ENCODE results near the gene ZNG1E. TPM values are rescaled to one million over a fixed set of nuclear protein-coding genes. Genes with fewer than 3 reads are reported as not detected.
"Not testable (repeated sequence)": the region's sequence is repeated elsewhere in the genome, so short reads cannot be mapped to it uniquely, and the experiment has no call there.

The ZNG1E gene
- polyA plus RNA-seq (2013, experiment 1 of 4) = 43.8 TPM
- 42.1 TPM for polyA plus RNA-seq (2013, experiment 2 of 4)
- 31.8 TPM for polyA plus RNA-seq (2013, experiment 3 of 4)
- polyA plus RNA-seq (2013, experiment 4 of 4) = 37.3 TPM

- H3K9me3 ChIP-seq (ENCODE audit: control insufficient read depth, low read length); H3K4me1 ChIP-seq (ENCODE audit: control insufficient read depth, insufficient read depth, low read length); H3K27me3 ChIP-seq (ENCODE audit: control insufficient read depth, insufficient read depth, low read length, poor library complexity, severe bottlenecking); H3K36me3 ChIP-seq (ENCODE audit: control insufficient read depth, insufficient read depth, low read length); H3K27ac ChIP-seq (ENCODE audit: insufficient read depth, low read depth, low read length, poor library complexity, severe bottlenecking): not testable (repeated sequence)
- peak within 1 kb of the TSS; percentile 20 for H3K4me3 ChIP-seq (ENCODE audit: insufficient read depth, low read depth, low read length)
- 0% methylated on average over 4 of the region's 33 CpGs; no CpG with 5 or more reads in 1 of the 2 experiments for WGBS, 2 experiments
Observed at GRCh38 chr9:65675589-65676021, at the start of gene ZNG1E. TSS of gene ZNG1E (plus strand) at chr9:65675928. CDS start at chr9:65675977, 49 bp downstream.

DNA sequence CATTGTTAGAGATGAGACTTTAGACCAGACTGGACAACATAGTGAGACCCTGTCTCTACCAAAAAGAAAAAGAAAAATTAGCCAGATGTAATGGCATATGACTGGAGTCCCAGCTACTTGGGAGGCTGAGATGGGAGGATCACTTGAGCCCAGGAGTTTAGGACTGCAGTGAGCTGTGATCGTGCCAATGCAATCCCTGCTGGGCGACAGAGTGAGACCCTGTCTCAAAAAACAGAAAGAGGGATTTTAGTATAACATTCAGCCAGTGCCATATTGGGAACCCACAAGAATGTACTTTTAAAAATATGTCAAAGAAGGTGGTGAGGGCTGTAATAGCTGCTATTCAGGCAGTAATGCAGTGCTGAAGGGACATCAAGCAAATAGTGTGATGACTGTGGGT is 2.1 kb upstream of the ZNG1E start:
- not testable (repeated sequence) for H3K4me1 ChIP-seq (ENCODE audit: control insufficient read depth, insufficient read depth, low read length); H3K27ac ChIP-seq (ENCODE audit: insufficient read depth, low read depth, low read length, poor library complexity, severe bottlenecking)

GRCh38 chr9:65675018-65675417 is 710 bp upstream of the ZNG1E start:
- H3K4me3 ChIP-seq (ENCODE audit: insufficient read depth, low read depth, low read length); H3K9me3 ChIP-seq (ENCODE audit: control insufficient read depth, low read length); H3K4me1 ChIP-seq (ENCODE audit: control insufficient read depth, insufficient read depth, low read length); H3K27ac ChIP-seq (ENCODE audit: insufficient read depth, low read depth, low read length, poor library complexity, severe bottlenecking); H3K27me3 ChIP-seq (ENCODE audit: control insufficient read depth, insufficient read depth, low read length, poor library complexity, severe bottlenecking); H3K36me3 ChIP-seq (ENCODE audit: control insufficient read depth, insufficient read depth, low read length): not testable (repeated sequence)
- WGBS, 2 experiments = 63 to 67% methylated on average over 4 of the region's 5 CpGs

More for the DNA sequence above, 2.1 kb upstream of the ZNG1E start:
- not testable (repeated sequence) for H3K4me3 ChIP-seq (ENCODE audit: insufficient read depth, low read depth, low read length); H3K9me3 ChIP-seq (ENCODE audit: control insufficient read depth, low read length); H3K27me3 ChIP-seq (ENCODE audit: control insufficient read depth, insufficient read depth, low read length, poor library complexity, severe bottlenecking); H3K36me3 ChIP-seq (ENCODE audit: control insufficient read depth, insufficient read depth, low read length)
- WGBS, 2 experiments = 84 to 86% methylated on average over 2 of the region's 2 CpGs

DNA sequence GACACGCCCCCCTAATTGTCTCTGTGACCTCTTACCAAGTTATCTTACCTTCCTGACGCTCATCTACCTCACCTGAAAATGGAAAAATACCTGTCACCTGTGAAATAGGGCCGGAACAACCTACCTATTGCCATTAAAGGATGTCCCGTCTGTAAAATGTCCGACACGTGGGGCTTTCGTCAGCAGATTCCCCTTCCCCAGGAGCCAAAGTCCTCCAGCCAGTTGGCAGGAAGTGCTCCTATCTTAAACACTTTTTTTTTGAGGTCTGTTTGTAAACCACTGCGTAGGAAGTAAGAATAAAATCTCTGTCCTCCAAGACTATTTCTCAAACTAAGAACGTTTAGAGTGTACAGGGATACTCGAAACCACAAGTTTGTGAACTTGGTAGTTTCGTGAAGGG is 661 bp downstream of the ZNG1E start:
- not testable (repeated sequence) for H3K4me1 ChIP-seq (ENCODE audit: control insufficient read depth, insufficient read depth, low read length); H3K27ac ChIP-seq (ENCODE audit: insufficient read depth, low read depth, low read length, poor library complexity, severe bottlenecking); H3K9me3 ChIP-seq (ENCODE audit: control insufficient read depth, low read length); H3K27me3 ChIP-seq (ENCODE audit: control insufficient read depth, insufficient read depth, low read length, poor library complexity, severe bottlenecking); H3K36me3 ChIP-seq (ENCODE audit: control insufficient read depth, insufficient read depth, low read length); H3K4me3 ChIP-seq (ENCODE audit: insufficient read depth, low read depth, low read length)
- WGBS, 2 experiments = 1 to 2% methylated on average over 5 of the region's 11 CpGs

DNA sequence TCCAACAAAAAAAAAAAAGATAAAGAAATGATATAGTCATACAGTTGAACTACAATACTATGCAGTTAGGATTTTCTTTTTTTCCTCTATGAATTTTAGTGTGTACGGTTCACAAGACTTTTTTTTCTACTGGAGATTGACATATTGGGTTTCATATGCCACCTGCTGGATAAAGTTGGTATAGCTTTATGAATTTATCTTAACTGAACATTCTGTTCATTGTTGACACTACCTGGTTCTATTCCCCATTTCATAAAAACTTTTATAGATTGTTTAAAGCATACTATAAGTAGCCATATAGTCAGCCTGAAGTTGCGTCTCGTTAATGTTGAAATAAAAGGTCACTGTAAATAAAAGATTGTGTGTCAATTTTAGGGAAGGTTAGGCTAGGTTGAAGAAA is 2.8 kb downstream of the ZNG1E start:
- WGBS, 2 experiments = 100% methylated on average over 2 of the region's 3 CpGs
- H3K4me3 ChIP-seq (ENCODE audit: insufficient read depth, low read depth, low read length); H3K27me3 ChIP-seq (ENCODE audit: control insufficient read depth, insufficient read depth, low read length, poor library complexity, severe bottlenecking); H3K9me3 ChIP-seq (ENCODE audit: control insufficient read depth, low read length); H3K4me1 ChIP-seq (ENCODE audit: control insufficient read depth, insufficient read depth, low read length); H3K36me3 ChIP-seq (ENCODE audit: control insufficient read depth, insufficient read depth, low read length); H3K27ac ChIP-seq (ENCODE audit: insufficient read depth, low read depth, low read length, poor library complexity, severe bottlenecking): not testable (repeated sequence)

GRCh38 chr9:65703550-65703949 is 27.8 kb downstream of the ZNG1E start:
- not testable (repeated sequence) for H3K4me3 ChIP-seq (ENCODE audit: insufficient read depth, low read depth, low read length); H3K27ac ChIP-seq (ENCODE audit: insufficient read depth, low read depth, low read length, poor library complexity, severe bottlenecking); H3K36me3 ChIP-seq (ENCODE audit: control insufficient read depth, insufficient read depth, low read length); H3K9me3 ChIP-seq (ENCODE audit: control insufficient read depth, low read length); H3K27me3 ChIP-seq (ENCODE audit: control insufficient read depth, insufficient read depth, low read length, poor library complexity, severe bottlenecking); H3K4me1 ChIP-seq (ENCODE audit: control insufficient read depth, insufficient read depth, low read length)
- no CpG with 5 or more reads among the region's 2 CpGs for WGBS, 2 experiments

GRCh38 chr9:65714445-65714844 is 38.7 kb downstream of the ZNG1E start:
- H3K4me1 ChIP-seq (ENCODE audit: control insufficient read depth, insufficient read depth, low read length); H3K27ac ChIP-seq (ENCODE audit: insufficient read depth, low read depth, low read length, poor library complexity, severe bottlenecking); H3K27me3 ChIP-seq (ENCODE audit: control insufficient read depth, insufficient read depth, low read length, poor library complexity, severe bottlenecking); H3K4me3 ChIP-seq (ENCODE audit: insufficient read depth, low read depth, low read length); H3K36me3 ChIP-seq (ENCODE audit: control insufficient read depth, insufficient read depth, low read length); H3K9me3 ChIP-seq (ENCODE audit: control insufficient read depth, low read length): not testable (repeated sequence)
- WGBS, 2 experiments = no CpG with 5 or more reads among the region's 5 CpGs

GRCh38 chr9:65737096-65737564 is 61.4 kb downstream of the ZNG1E start, which contains the start of gene FOXD4L4:
TSS of gene FOXD4L4 (plus strand) at chr9:65737146. CDS start at chr9:65737146, 0 bp downstream.
- WGBS, 2 experiments = 18 to 31% methylated on average over 8 to 10 of the region's 38 CpGs
- not testable (repeated sequence) for H3K4me3 ChIP-seq (ENCODE audit: insufficient read depth, low read depth, low read length); H3K27ac ChIP-seq (ENCODE audit: insufficient read depth, low read depth, low read length, poor library complexity, severe bottlenecking); H3K9me3 ChIP-seq (ENCODE audit: control insufficient read depth, low read length); H3K36me3 ChIP-seq (ENCODE audit: control insufficient read depth, insufficient read depth, low read length); H3K4me1 ChIP-seq (ENCODE audit: control insufficient read depth, insufficient read depth, low read length)
- H3K27me3 ChIP-seq (ENCODE audit: control insufficient read depth, insufficient read depth, low read length, poor library complexity, severe bottlenecking) = peaks cover 32% of the 10 kb centered on the region

DNA sequence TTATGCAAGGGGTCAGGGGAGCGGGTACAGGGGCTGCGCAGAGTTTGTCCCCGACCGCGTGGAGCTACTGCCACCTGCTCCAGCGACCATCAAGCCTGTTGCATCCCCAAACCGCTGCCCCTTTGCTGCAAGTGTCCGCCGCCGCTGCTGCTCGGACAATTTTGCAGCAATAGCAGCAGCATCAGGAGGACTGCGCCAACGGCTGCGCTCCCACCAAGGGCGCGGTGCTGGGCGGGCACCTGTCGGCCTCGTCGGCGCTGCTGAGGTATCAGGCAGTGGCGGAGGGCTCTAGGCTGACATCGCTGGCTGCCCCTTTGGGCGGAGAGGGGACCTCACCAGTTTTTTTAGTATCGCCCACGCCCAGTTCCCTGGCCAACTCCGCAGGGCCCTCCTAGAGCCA is 62.4 kb downstream of the ZNG1E start:
- WGBS, 2 experiments = no CpG with 5 or more reads among the region's 27 CpGs
- not testable (repeated sequence) for H3K27ac ChIP-seq (ENCODE audit: insufficient read depth, low read depth, low read length, poor library complexity, severe bottlenecking); H3K4me3 ChIP-seq (ENCODE audit: insufficient read depth, low read depth, low read length); H3K4me1 ChIP-seq (ENCODE audit: control insufficient read depth, insufficient read depth, low read length); H3K36me3 ChIP-seq (ENCODE audit: control insufficient read depth, insufficient read depth, low read length); H3K9me3 ChIP-seq (ENCODE audit: control insufficient read depth, low read length)
- peaks cover 32% of the 10 kb centered on the region for H3K27me3 ChIP-seq (ENCODE audit: control insufficient read depth, insufficient read depth, low read length, poor library complexity, severe bottlenecking)

All from ectodermal cell (in vitro differentiated cells).